Measurements from ENCODE around the gene TBC1D5.

- TF ChIP-seq, protein P1, sequence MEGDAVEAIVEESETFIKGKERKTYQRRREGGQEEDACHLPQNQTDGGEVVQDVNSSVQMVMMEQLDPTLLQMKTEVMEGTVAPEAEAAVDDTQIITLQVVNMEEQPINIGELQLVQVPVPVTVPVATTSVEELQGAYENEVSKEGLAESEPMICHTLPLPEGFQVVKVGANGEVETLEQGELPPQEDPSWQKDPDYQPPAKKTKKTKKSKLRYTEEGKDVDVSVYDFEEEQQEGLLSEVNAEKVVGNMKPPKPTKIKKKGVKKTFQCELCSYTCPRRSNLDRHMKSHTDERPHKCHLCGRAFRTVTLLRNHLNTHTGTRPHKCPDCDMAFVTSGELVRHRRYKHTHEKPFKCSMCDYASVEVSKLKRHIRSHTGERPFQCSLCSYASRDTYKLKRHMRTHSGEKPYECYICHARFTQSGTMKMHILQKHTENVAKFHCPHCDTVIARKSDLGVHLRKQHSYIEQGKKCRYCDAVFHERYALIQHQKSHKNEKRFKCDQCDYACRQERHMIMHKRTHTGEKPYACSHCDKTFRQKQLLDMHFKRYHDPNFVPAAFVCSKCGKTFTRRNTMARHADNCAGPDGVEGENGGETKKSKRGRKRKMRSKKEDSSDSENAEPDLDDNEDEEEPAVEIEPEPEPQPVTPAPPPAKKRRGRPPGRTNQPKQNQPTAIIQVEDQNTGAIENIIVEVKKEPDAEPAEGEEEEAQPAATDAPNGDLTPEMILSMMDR (IDR thresholded peaks at IDR 0.05; ENCODE audit: low read depth, low read length, poor library complexity, severe bottlenecking), result no peak
- TF ChIP-seq EZH2phosphoT487 (IDR thresholded peaks at IDR 0.05; ENCODE audit: borderline replicate concordance, low read length), result no peak
Measured at GRCh38 chr3:17243621-17244020, 498.8 kb downstream of the TBC1D5 start.
